SK-N-SH (cell line): ENCODE measurements around the gene DGKI.

ENCODE experiments used
- EP300 ChIP-seq, 2 experiments: IDR thresholded peaks; 2 replicates each; pipeline versions ENCODE4 v1.4.0 to v1.6.1; 2012; ENCODE audit warnings: borderline replicate concordance in 1 of 2, low read depth in 1 of 2, low read length in 1 of 2
- EZH2phosphoT487 ChIP-seq: fragments of 200-600 bp; sonication (generic); IDR thresholded peaks from 2 replicates; pipeline ENCODE4 v1.6.1; 2017; ENCODE audit warnings: low read depth, mixed run types, mild to moderate bottlenecking, antibody characterized with exemption, moderate library complexity, borderline replicate concordance
- FOSL2 ChIP-seq: IDR thresholded peaks from 2 replicates; pipeline ENCODE4 v1.4.0; 2012; ENCODE audit warnings: low read depth, mild to moderate bottlenecking, moderate library complexity, borderline replicate concordance
- GATA2 ChIP-seq: sonication (generic); formaldehyde crosslinking; IDR thresholded peaks from 2 replicates; pipeline ENCODE4 v1.5.0; 2020; ENCODE audit warnings: mild to moderate bottlenecking, missing genetic modification reagents
- POLR2AphosphoS5 ChIP-seq: IDR thresholded peaks from 2 replicates; pipeline ENCODE4 v1.6.1; 2012; ENCODE audit warnings: low read depth, low read length
- RAD21 ChIP-seq: IDR thresholded peaks from 2 replicates; pipeline ENCODE4 v1.6.1; 2012; ENCODE audit warnings: mild to moderate bottlenecking, low read length
- SIN3A ChIP-seq: IDR thresholded peaks from 2 replicates; pipeline ENCODE4 v1.6.1; 2012; ENCODE audit warnings: low read depth, mild to moderate bottlenecking, low read length, moderate library complexity, borderline replicate concordance
- TAF1 ChIP-seq: IDR thresholded peaks from 2 replicates; pipeline ENCODE4 v1.6.1; 2012; ENCODE audit warnings: low read depth, mild to moderate bottlenecking, low read length, moderate library complexity, borderline replicate concordance
- YY1 ChIP-seq: IDR thresholded peaks from 2 replicates; pipeline ENCODE4 v1.4.0; 2012; ENCODE audit warnings: low read depth, mild to moderate bottlenecking
- TF ChIP-seq, protein P1 (sequence below): IDR thresholded peaks from 2 replicates; pipeline ENCODE4 v1.4.0; 2012; ENCODE audit warnings: low read depth
- TF ChIP-seq, protein P2 (sequence below): fragments of 200-600 bp; sonication (generic); IDR thresholded peaks from 2 replicates; pipeline ENCODE4 v1.6.1; 2017; ENCODE audit warnings: antibody characterized with exemption, mild to moderate bottlenecking, moderate library complexity
- TF ChIP-seq, protein P3 (sequence below): fragments of 150-350 bp; IDR thresholded peaks from 2 replicates; pipeline ENCODE4 v1.6.1; 2016; ENCODE audit warnings: mild to moderate bottlenecking, low read depth, low read length
- TF ChIP-seq, protein P4 (sequence below): fragments of 150-350 bp; IDR thresholded peaks from 2 replicates; pipeline ENCODE4 v1.6.1; 2017; ENCODE audit warnings: antibody characterized with exemption, low read length, low read depth, borderline replicate concordance

DNA sequence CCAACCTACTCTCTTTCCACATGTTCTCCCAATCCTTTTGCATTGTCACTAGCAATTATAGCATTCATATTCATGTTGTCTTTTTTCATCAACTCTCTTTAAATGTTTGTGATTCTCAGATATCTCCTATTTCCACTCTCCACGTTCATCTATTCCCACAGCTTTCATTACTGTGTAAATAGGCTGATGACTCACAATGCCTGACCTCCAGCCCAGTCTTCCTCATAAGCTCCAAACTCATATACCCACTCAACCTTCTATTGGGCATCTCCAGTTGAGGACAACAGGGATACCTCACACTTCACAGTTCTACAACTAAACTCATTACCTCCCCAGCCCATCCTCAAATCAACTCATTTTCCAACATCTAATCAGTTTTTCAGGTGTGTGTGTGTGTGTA is 194.1 kb downstream of the DGKI start:
- TF ChIP-seq, protein P1, sequence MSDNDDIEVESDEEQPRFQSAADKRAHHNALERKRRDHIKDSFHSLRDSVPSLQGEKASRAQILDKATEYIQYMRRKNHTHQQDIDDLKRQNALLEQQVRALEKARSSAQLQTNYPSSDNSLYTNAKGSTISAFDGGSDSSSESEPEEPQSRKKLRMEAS: no peak
- TF ChIP-seq, protein P2, sequence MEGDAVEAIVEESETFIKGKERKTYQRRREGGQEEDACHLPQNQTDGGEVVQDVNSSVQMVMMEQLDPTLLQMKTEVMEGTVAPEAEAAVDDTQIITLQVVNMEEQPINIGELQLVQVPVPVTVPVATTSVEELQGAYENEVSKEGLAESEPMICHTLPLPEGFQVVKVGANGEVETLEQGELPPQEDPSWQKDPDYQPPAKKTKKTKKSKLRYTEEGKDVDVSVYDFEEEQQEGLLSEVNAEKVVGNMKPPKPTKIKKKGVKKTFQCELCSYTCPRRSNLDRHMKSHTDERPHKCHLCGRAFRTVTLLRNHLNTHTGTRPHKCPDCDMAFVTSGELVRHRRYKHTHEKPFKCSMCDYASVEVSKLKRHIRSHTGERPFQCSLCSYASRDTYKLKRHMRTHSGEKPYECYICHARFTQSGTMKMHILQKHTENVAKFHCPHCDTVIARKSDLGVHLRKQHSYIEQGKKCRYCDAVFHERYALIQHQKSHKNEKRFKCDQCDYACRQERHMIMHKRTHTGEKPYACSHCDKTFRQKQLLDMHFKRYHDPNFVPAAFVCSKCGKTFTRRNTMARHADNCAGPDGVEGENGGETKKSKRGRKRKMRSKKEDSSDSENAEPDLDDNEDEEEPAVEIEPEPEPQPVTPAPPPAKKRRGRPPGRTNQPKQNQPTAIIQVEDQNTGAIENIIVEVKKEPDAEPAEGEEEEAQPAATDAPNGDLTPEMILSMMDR: no peak
- TF ChIP-seq EP300 (IDR thresholded peaks at IDR 0.05; ENCODE audit: borderline replicate concordance in 1 of 2, low read depth in 1 of 2, low read length in 1 of 2) (no peak), SIN3A (no peak), FOSL2 (no peak; the same call in 1 of the 2 replicates), RAD21 (no peak), YY1 (no peak), EZH2phosphoT487 (no peak), POLR2AphosphoS5 (no peak), GATA2 (CRISPR knock-in tag) (no peak), TAF1 (no peak)
- TF ChIP-seq, protein P3, sequence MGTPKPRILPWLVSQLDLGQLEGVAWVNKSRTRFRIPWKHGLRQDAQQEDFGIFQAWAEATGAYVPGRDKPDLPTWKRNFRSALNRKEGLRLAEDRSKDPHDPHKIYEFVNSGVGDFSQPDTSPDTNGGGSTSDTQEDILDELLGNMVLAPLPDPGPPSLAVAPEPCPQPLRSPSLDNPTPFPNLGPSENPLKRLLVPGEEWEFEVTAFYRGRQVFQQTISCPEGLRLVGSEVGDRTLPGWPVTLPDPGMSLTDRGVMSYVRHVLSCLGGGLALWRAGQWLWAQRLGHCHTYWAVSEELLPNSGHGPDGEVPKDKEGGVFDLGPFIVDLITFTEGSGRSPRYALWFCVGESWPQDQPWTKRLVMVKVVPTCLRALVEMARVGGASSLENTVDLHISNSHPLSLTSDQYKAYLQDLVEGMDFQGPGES: no peak
- TF ChIP-seq, protein P4, sequence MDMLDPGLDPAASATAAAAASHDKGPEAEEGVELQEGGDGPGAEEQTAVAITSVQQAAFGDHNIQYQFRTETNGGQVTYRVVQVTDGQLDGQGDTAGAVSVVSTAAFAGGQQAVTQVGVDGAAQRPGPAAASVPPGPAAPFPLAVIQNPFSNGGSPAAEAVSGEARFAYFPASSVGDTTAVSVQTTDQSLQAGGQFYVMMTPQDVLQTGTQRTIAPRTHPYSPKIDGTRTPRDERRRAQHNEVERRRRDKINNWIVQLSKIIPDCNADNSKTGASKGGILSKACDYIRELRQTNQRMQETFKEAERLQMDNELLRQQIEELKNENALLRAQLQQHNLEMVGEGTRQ: no peak
